WTC11 (cell line): ENCODE results near the gene ACAA1. TPM values are rescaled to one million over a fixed set of nuclear protein-coding genes. Genes with fewer than 3 reads are reported as not detected.

Experiments used
- ATAC-seq: fragments of 200-7000 bp; cut with Tn5 transposase; 2 replicates; pipeline ENCODE4 v1.10.0; 2021; ENCODE audit warnings: mild to moderate bottlenecking, moderate library complexity
- CTCF ChIA-PET: fragments of 300-600 bp; sonication (Branson Sonifier 250); formaldehyde crosslinking; loops from one replicate; lab custom pipeline; 2021; ENCODE audit warnings: antibody characterized with exemption; lab: Charles Lee
- POLR2A ChIA-PET: fragments of 350-600 bp; sonication (Branson Sonifier 250); formaldehyde crosslinking; loops from one replicate; lab custom pipeline; 2021; ENCODE audit warnings: antibody characterized with exemption; lab: Charles Lee
- DNase-seq: peaks from one replicate; pipeline ENCODE4 v3.0.0; 2021; ENCODE audit warnings: low spot score
- H3K27ac Mint-ChIP-seq: 2 replicates; pipeline ENCODE4 v1.8.0; 2021; ENCODE audit warnings: mixed read lengths
- H3K27me3 Mint-ChIP-seq: 2 replicates; pipeline ENCODE4 v1.8.0; 2021; ENCODE audit warnings: low read depth, mild to moderate bottlenecking, moderate library complexity, mixed read lengths
- H3K36me3 Mint-ChIP-seq: 2 replicates; pipeline ENCODE4 v1.8.0; 2021; ENCODE audit warnings: mixed read lengths
- H3K4me1 Mint-ChIP-seq: 2 replicates; pipeline ENCODE4 v1.8.0; 2022; ENCODE audit warnings: mixed read lengths
- H3K4me3 Mint-ChIP-seq: 2 replicates; pipeline ENCODE4 v1.8.0; 2021; ENCODE audit warnings: mild to moderate bottlenecking, moderate library complexity, mixed read lengths
- H3K9me3 Mint-ChIP-seq: 2 replicates; pipeline ENCODE4 v1.8.0; 2021; ENCODE audit warnings: mixed read lengths
- ATF1 ChIP-seq: sonication (generic); formaldehyde crosslinking; IDR thresholded peaks from 2 replicates; pipeline ENCODE4 v1.8.1; 2023; ENCODE audit warnings: mild to moderate bottlenecking, moderate library complexity, missing genetic modification reagents
- CBFB ChIP-seq: sonication (generic); formaldehyde crosslinking; IDR thresholded peaks from 2 replicates; pipeline ENCODE4 v1.8.1; 2022; ENCODE audit warnings: mild to moderate bottlenecking, low read depth, missing genetic modification reagents
- ESRRA ChIP-seq: sonication (generic); formaldehyde crosslinking; IDR thresholded peaks from 2 replicates; pipeline ENCODE4 v1.8.1; 2022; ENCODE audit warnings: mild to moderate bottlenecking, missing genetic modification reagents, borderline replicate concordance
- JUN ChIP-seq: sonication (generic); formaldehyde crosslinking; IDR thresholded peaks from 2 replicates; pipeline ENCODE4 v1.8.0; 2023; ENCODE audit warnings: mild to moderate bottlenecking, missing genetic modification reagents
- MXD4 ChIP-seq: fragments of 250-450 bp; sonication (Bioruptor Pico); IDR thresholded peaks from 2 replicates; pipeline ENCODE4 v1.8.0; 2021; ENCODE audit warnings: mild to moderate bottlenecking, moderate library complexity, borderline replicate concordance
- NR3C1 ChIP-seq: sonication (generic); formaldehyde crosslinking; conservative IDR thresholded peaks from 2 replicates; pipeline ENCODE4 v1.8.1; 2023; ENCODE audit warnings: low read depth, mild to moderate bottlenecking, missing genetic modification reagents
- RORB ChIP-seq: fragments of 250-450 bp; sonication (Bioruptor Pico); IDR thresholded peaks from 2 replicates; pipeline ENCODE4 v1.9.0; 2021; ENCODE audit warnings: mild to moderate bottlenecking
- SMAD4 ChIP-seq: sonication (generic); formaldehyde crosslinking; IDR thresholded peaks from 2 replicates; pipeline ENCODE4 v1.8.0; 2022; ENCODE audit warnings: mild to moderate bottlenecking, missing genetic modification reagents
- TCF7 ChIP-seq: sonication (generic); formaldehyde crosslinking; IDR thresholded peaks from 2 replicates; pipeline ENCODE4 v1.8.0; 2022; ENCODE audit warnings: mild to moderate bottlenecking, low read depth, missing genetic modification reagents, moderate library complexity
- TEAD1 ChIP-seq: sonication (generic); formaldehyde crosslinking; IDR thresholded peaks from 2 replicates; pipeline ENCODE4 v1.8.0; 2022; ENCODE audit warnings: mild to moderate bottlenecking, missing genetic modification reagents
- TEAD4 ChIP-seq: sonication (generic); formaldehyde crosslinking; IDR thresholded peaks from 2 replicates; pipeline ENCODE4 v1.8.0; 2022; ENCODE audit warnings: mild to moderate bottlenecking, missing genetic modification reagents
- ZNF317 ChIP-seq: sonication (generic); formaldehyde crosslinking; IDR thresholded peaks from 2 replicates; pipeline ENCODE4 v1.8.1; 2023; ENCODE audit warnings: low read depth, mild to moderate bottlenecking, moderate library complexity, missing genetic modification reagents, borderline replicate concordance
- ZNF396 ChIP-seq: fragments of 250-450 bp; sonication (Bioruptor Pico); IDR thresholded peaks from 2 replicates; pipeline ENCODE4 v1.8.0; 2021; ENCODE audit warnings: mild to moderate bottlenecking, moderate library complexity, borderline replicate concordance
- total RNA-seq: library from RNA; stranded (reverse); gene quantifications from 3 replicates; pipeline ENCODE4 v1.2.3, GENCODE V29; 2021
- TF ChIP-seq, protein P1 (sequence below): fragments of 250-450 bp; sonication (Bioruptor Pico); IDR thresholded peaks from 2 replicates; pipeline ENCODE4 v2.1.2; 2022; ENCODE audit warnings: mild to moderate bottlenecking, moderate library complexity
- TF ChIP-seq, protein P2 (sequence below): fragments of 250-450 bp; sonication (Bioruptor Pico); IDR thresholded peaks from 2 replicates; pipeline ENCODE4 v1.9.0; 2021; ENCODE audit warnings: moderate library complexity, mild to moderate bottlenecking, inconsistent platforms, borderline replicate concordance
- TF ChIP-seq, protein P3 (sequence below): sonication (generic); formaldehyde crosslinking; IDR thresholded peaks from 2 replicates; pipeline ENCODE4 v1.8.1; 2023; ENCODE audit warnings: mild to moderate bottlenecking, missing genetic modification reagents, borderline replicate concordance
- TF ChIP-seq, protein P4 (sequence below): sonication (generic); formaldehyde crosslinking; IDR thresholded peaks from 2 replicates; pipeline ENCODE4 v1.8.1; 2023; ENCODE audit warnings: mild to moderate bottlenecking, missing genetic modification reagents, moderate library complexity
- TF ChIP-seq, protein P5 (sequence below): sonication (generic); formaldehyde crosslinking; IDR thresholded peaks from 2 replicates; pipeline ENCODE4 v1.8.0; 2023; ENCODE audit warnings: missing genetic modification reagents
- TF ChIP-seq, protein P6 (sequence below): sonication (generic); formaldehyde crosslinking; IDR thresholded peaks from 2 replicates; pipeline ENCODE4 v1.8.1; 2022; ENCODE audit warnings: mild to moderate bottlenecking, missing genetic modification reagents, moderate library complexity, borderline replicate concordance
- TF ChIP-seq, protein P7 (sequence below): sonication (generic); formaldehyde crosslinking; IDR thresholded peaks from 2 replicates; pipeline ENCODE4 v1.8.1; 2023; ENCODE audit warnings: mild to moderate bottlenecking, missing genetic modification reagents

Gene ACAA1
- total RNA-seq, 1 experiment from 2014 or later, result 46.5 TPM

DNA sequence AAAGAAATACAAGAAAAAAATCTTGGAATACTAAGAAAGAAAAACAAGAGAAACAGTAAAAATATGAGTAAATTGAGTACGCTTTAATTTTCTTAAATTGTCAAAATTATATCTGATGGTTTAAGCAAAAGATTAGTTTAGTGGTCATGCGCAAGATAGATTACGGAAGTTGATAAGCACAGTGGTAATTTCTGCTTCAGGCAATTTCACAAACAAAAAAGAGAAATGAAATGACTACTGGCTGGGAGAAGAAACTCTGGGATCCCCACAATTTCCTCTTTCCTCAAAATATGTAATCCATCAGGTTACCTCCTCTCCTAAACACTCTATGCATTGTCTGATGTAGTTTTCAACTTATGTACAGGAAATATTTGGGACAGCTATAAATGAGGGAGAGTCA is 10.5 kb upstream of the ACAA1 start (continued):
- TF ChIP-seq CBFB (CRISPR knock-in tag), result no peak
- no peak for TF ChIP-seq SMAD4 (CRISPR knock-in tag)
- TF ChIP-seq ATF1, result no peak
- no peak for TF ChIP-seq TEAD4 (CRISPR knock-in tag)
- TF ChIP-seq, protein P1, sequence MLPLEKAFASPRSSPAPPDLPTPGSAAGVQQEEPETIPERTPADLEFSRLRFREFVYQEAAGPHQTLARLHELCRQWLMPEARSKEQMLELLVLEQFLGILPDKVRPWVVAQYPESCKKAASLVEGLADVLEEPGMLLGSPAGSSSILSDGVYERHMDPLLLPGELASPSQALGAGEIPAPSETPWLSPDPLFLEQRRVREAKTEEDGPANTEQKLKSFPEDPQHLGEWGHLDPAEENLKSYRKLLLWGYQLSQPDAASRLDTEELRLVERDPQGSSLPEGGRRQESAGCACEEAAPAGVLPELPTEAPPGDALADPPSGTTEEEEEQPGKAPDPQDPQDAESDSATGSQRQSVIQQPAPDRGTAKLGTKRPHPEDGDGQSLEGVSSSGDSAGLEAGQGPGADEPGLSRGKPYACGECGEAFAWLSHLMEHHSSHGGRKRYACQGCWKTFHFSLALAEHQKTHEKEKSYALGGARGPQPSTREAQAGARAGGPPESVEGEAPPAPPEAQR, result no peak
- no peak for TF ChIP-seq TCF7

DNA sequence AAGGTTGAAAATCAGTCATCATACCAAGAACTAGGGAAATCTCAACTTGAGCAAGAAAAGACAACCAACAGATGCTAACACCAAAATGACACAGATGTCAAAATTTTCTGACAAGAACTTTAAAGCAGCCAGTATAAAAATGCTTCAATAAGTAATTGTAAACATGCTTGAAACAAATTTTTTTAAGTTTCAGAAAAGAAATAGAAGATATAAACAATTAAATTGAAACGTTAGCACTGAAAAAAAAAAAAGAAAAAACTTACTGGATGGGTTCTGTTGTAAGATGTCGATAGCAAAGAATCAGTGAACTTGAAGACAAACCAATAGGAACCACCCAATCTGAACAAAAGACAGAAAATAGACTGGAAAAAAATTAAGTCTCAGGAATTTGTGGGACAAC is 9.6 kb upstream of the ACAA1 start:
- no peak for ATAC-seq

More for the DNA sequence above, 9.6 kb upstream of the ACAA1 start:
- peaks cover 22% of the 10 kb centered on the region for H3K9me3 Mint-ChIP-seq
- TF ChIP-seq ESRRA (CRISPR knock-in tag) (no peak), NR3C1 (CRISPR knock-in tag) (no peak), MXD4 (CRISPR knock-in tag) (no peak), TEAD4 (CRISPR knock-in tag) (no peak), RORB (CRISPR knock-in tag) (no peak), TEAD1 (no peak), ZNF396 (CRISPR knock-in tag) (no peak), SMAD4 (CRISPR knock-in tag) (no peak), JUN (no peak), ZNF317 (CRISPR knock-in tag) (no peak)
- TF ChIP-seq, protein P2, sequence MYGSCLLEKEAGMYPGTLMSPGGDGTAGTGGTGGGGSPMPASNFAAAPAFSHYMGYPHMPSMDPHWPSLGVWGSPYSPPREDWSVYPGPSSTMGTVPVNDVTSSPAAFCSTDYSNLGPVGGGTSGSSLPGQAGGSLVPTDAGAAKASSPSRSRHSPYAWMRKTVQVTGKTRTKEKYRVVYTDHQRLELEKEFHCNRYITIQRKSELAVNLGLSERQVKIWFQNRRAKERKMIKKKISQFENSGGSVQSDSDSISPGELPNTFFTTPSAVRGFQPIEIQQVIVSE (CRISPR knock-in tag), result no peak
- TF ChIP-seq, protein P3, sequence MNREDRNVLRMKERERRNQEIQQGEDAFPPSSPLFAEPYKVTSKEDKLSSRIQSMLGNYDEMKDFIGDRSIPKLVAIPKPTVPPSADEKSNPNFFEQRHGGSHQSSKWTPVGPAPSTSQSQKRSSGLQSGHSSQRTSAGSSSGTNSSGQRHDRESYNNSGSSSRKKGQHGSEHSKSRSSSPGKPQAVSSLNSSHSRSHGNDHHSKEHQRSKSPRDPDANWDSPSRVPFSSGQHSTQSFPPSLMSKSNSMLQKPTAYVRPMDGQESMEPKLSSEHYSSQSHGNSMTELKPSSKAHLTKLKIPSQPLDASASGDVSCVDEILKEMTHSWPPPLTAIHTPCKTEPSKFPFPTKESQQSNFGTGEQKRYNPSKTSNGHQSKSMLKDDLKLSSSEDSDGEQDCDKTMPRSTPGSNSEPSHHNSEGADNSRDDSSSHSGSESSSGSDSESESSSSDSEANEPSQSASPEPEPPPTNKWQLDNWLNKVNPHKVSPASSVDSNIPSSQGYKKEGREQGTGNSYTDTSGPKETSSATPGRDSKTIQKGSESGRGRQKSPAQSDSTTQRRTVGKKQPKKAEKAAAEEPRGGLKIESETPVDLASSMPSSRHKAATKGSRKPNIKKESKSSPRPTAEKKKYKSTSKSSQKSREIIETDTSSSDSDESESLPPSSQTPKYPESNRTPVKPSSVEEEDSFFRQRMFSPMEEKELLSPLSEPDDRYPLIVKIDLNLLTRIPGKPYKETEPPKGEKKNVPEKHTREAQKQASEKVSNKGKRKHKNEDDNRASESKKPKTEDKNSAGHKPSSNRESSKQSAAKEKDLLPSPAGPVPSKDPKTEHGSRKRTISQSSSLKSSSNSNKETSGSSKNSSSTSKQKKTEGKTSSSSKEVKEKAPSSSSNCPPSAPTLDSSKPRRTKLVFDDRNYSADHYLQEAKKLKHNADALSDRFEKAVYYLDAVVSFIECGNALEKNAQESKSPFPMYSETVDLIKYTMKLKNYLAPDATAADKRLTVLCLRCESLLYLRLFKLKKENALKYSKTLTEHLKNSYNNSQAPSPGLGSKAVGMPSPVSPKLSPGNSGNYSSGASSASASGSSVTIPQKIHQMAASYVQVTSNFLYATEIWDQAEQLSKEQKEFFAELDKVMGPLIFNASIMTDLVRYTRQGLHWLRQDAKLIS (CRISPR knock-in tag), result no peak
- TF ChIP-seq, protein P4, sequence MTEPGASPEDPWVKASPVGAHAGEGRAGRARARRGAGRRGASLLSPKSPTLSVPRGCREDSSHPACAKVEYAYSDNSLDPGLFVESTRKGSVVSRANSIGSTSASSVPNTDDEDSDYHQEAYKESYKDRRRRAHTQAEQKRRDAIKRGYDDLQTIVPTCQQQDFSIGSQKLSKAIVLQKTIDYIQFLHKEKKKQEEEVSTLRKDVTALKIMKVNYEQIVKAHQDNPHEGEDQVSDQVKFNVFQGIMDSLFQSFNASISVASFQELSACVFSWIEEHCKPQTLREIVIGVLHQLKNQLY (CRISPR knock-in tag), result no peak
- TF ChIP-seq, protein P5, sequence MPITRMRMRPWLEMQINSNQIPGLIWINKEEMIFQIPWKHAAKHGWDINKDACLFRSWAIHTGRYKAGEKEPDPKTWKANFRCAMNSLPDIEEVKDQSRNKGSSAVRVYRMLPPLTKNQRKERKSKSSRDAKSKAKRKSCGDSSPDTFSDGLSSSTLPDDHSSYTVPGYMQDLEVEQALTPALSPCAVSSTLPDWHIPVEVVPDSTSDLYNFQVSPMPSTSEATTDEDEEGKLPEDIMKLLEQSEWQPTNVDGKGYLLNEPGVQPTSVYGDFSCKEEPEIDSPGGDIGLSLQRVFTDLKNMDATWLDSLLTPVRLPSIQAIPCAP (CRISPR knock-in tag), result no peak
- TF ChIP-seq, protein P6, sequence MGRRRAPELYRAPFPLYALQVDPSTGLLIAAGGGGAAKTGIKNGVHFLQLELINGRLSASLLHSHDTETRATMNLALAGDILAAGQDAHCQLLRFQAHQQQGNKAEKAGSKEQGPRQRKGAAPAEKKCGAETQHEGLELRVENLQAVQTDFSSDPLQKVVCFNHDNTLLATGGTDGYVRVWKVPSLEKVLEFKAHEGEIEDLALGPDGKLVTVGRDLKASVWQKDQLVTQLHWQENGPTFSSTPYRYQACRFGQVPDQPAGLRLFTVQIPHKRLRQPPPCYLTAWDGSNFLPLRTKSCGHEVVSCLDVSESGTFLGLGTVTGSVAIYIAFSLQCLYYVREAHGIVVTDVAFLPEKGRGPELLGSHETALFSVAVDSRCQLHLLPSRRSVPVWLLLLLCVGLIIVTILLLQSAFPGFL (CRISPR knock-in tag), result no peak
- TF ChIP-seq, protein P7, sequence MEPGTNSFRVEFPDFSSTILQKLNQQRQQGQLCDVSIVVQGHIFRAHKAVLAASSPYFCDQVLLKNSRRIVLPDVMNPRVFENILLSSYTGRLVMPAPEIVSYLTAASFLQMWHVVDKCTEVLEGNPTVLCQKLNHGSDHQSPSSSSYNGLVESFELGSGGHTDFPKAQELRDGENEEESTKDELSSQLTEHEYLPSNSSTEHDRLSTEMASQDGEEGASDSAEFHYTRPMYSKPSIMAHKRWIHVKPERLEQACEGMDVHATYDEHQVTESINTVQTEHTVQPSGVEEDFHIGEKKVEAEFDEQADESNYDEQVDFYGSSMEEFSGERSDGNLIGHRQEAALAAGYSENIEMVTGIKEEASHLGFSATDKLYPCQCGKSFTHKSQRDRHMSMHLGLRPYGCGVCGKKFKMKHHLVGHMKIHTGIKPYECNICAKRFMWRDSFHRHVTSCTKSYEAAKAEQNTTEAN, result no peak
- peaks cover 7% of the 10 kb centered on the region for H3K36me3 Mint-ChIP-seq
- ChIA-PET CTCF (no interaction called here), POLR2A (no interaction called here)
- no peak overlapping the region for H3K27ac Mint-ChIP-seq
- H3K27me3 Mint-ChIP-seq, result peaks cover 17% of the 10 kb centered on the region
- H3K4me3 Mint-ChIP-seq, result no peak overlapping the region
- H3K4me1 Mint-ChIP-seq, result no peaks in the 10 kb centered on the region
- DNase-seq, result no peak
